ENCODE results near the gene WRNIP1.

- TF ChIP-seq SIN3A (IDR thresholded peaks at IDR 0.05; ENCODE audit: borderline replicate concordance, insufficient read depth, low read length) (no peak), POLR2AphosphoS5 (IDR thresholded peaks at IDR 0.05; ENCODE audit: low read depth, low read length) (no peak), REST (IDR thresholded peaks at IDR 0.05; ENCODE audit: insufficient read depth in 1 of 2, low read depth in 2 of 2, low read length in 2 of 2) (no peak)
Measured at GRCh38 chr6:2809015-2809414, 43.8 kb downstream of the WRNIP1 start.

Measured in PFSK-1 (cell line).